ENCODE data around the gene MAGI1.

DNA sequence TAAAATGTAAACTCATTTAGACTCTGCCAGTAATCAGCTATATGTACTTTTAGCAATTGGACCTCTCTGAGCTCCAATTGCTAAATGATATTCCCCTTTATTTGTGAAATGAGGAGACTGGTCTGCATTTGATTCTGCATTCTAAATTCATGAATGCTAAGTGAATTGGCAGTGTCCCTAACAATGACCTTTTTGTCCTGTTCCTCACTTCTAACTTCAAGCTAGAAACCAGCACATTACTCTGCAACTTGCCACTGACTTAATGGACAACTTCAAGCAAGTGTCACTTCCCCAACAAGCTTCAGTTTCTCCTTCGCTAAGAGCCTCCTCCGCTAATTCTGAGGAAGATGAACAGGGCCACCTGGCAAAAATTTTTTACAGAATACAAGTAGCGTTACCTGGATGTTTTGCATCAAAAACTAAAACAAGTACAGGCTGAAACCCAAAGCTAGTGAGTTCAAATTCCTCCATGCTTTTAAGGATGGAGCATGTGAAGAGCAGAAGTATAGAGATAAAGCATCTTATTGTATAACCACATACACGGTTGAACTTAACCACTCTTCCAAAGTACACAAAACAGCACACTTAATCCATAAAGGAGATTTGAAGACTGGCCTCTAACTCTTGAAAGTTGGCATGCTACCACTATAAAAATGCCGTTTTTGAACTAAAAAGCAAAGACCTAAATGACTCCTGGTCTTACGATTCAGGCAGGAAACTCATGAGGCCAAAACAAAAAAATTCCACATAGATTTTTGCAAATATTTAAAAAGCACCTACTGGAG lies 207.6 kb downstream of the MAGI1 start:
- no peak for TF ChIP-seq POLR2AphosphoS5 (IDR thresholded peaks at IDR 0.05)
- no peak for TF ChIP-seq CTCF (IDR thresholded peaks at IDR 0.05)
- TF ChIP-seq POLR2A (IDR thresholded peaks at IDR 0.05) = no peak

All from prostate gland (tissue), 2 donors.